GM19239 (cell line): ENCODE data around the gene FAM184B.
"Not testable (repeated sequence)": the region's sequence is repeated elsewhere in the genome, so short reads cannot be mapped to it uniquely, and the experiment has no call there.

Experiments used
- DNase-seq: peaks from one replicate; pipeline ENCODE4 v3.0.0; 2011; ENCODE audit warnings: low spot score; ENCODE audit not compliant: insufficient read length
- FAIRE-seq: peaks from 2 replicates; lab custom pipeline; 2011; peaks lifted over from hg19 to GRCh38; lab: Jason Lieb, UNC

Gene FAM184B

DNA sequence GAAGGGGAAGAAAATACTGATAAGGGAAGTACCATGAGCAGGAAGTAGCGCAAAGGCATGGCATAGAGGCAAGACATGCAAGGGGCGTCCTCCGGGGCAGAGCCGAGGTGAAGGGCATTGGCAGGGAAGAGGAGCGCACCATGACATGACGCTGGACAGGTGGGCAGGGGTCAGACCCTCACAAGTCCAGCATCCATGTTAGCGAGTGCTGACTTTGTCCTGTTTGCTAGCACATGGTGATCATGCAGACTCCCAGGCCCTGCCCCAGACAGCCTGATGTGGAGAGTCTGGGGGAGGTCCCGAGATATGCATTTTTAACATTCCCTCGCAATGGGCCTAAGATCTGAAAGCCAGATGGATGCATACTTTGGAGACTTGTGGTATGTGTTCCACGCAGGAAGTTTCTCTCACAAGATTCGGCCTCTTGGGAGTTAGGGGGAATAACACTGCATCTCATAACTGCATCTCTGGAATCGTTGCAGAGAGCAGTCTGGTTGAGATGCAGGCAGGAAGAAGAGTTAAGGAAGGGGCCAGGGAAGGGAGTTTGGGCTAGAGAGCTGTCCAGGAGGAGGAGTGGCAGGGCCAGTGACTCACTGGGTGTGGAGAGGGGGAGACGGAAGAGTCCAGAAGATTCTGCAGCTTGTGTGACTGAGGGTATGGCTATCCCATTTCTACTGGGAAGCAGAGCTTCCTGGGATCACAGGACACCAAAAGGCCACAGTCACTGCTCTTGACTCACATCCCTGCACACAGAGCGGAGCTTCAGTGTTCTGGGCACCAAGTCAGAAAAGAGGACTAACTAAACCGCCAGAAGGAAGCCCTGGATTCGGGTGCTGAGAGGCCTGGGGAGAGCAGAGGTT lies 59.7 kb downstream of the FAM184B start:
- DNase-seq (no peak), FAIRE-seq (no peak)

DNA sequence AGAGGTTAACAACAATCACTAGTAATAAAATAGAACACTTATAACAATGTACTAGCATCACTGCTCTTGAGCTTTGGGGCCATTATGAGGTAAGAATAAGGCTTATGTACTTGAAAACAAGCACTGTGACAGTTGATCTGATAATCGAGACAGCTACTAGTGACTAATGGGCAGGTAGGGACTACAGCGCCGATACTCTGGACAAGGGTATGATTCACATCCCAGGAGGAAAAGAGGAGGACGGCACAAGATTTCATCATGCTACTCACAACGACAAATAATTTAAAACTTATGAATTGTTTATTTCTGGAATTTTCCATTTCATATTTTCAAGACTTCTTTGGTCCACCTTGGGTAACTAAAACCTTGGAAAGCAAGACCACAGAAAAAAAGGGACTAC lies 62.3 kb downstream of the FAM184B start:
- FAIRE-seq (no peak), DNase-seq (no peak)

DNA sequence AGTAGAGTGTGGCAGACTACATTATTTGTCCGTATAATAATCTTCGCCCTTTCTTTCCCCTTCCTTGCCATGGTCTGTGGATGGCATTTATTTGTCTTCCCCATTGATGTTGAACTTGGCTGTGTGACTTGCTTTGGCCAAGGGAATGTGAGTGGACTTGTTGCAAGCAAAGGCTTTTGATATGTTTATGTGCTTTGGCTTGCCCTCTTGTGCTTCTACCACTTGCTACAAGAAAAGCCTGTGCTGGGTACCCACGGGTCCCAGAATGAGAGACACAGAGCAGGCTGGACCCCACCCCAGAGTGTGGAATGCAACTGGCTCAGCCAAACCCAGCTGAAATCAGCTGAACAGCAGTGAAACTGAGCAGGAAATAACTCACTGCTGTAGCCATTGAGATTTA lies 63.0 kb downstream of the FAM184B start:
- DNase-seq (no peak), FAIRE-seq (no peak)

DNA sequence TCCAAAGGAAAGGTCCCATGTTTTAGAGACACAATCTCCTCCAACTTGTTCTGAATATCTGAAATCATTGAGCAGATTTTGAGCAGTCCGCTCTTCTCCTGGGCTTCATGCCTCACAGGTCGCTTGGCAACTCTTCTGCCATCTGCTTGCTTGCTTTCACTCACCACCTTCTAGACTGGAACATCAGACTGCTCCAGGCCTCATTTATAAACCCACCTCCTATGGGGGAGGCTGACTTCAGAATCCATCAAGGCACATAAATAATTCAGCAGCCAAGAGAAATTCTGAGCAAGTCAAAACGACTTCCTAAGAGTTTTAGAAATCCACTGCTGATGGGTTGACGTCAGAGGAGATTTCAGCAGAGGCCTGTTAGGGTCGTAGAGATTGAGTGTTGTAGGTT lies 64.1 kb downstream of the FAM184B start:
- no peak for FAIRE-seq
- DNase-seq: no peak

DNA sequence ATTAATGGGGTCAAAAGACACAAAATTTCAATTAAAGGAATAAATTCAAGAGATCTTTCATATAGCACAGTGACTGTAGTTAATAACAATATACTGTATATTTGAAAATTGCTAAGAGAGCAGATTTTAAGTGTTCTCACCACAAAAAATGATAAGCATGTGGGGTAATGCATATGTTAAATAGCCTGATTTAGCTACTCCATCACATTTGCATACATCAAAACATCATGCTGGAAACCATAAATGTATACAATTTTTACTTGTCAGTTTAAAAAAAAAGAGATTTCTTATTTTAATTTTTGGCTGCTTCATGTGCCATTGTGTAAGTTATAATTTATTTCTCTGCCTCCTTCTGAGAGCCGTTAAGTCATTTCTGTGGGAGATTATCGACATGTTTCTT lies 65.9 kb downstream of the FAM184B start:
- FAIRE-seq: no peak

DNA sequence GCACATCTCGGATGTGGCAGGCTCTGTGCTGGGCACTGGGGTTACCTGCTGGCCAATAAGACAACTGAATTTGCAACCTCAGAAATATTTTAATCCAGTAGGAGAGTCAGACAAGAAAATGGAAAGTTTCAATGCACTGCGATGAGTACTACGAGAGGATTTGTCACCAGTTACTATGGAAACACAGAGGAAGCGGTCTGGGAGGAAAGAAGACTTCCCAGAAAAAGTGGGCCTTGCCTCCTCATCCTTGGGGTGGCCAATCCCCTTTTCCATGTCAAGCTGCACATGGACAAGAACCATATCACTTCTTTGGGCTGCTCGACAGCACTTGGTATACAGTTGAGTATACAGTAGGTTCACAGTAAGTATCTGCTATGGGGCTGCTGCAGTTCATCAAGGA lies 67.6 kb downstream of the FAM184B start:
- FAIRE-seq: no peak

More for the DNA sequence above, 65.9 kb downstream of the FAM184B start:
- no peak for DNase-seq

DNA sequence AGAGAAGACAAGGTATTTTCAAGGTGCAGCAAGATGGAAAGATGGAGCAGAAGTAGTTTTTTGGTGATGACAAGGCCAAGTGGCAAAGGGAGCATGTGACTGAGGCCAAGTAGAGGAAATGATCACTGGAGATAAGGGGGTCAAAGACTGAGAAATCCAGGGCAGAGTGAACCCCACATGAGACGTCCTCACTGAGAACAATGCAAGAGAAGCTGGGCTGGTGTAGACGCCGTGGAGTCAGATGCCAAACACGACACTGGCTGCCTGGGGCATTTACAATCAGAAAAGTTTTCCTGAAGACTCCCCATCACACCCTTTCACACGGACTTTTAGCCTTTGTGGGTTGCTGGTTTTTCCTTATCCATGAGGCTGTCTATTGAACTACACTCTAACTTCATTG lies 69.3 kb downstream of the FAM184B start:
- DNase-seq (no peak), FAIRE-seq (no peak)

More for the DNA sequence above, 67.6 kb downstream of the FAM184B start:
- DNase-seq: no peak

DNA sequence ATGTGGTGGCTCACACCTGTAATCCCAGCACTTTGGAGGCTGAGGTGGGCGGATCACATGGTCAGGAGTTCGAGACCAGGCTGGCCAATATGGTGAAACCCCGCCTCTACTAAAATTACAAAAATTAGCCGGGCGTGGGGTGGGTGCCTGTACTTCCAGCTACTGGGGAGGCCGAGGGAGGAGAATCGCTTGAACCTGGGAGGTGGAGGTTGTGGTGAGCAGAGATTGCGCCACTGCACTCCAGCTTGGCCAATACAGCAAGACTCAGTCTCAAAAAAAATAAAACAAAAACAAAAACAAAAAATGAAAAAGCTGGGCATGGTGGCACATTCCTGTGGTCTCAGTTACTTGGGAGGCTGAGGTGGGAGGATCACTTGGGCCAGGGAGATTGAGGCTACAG lies 70.2 kb downstream of the FAM184B start:
- FAIRE-seq: not testable (repeated sequence)

DNA sequence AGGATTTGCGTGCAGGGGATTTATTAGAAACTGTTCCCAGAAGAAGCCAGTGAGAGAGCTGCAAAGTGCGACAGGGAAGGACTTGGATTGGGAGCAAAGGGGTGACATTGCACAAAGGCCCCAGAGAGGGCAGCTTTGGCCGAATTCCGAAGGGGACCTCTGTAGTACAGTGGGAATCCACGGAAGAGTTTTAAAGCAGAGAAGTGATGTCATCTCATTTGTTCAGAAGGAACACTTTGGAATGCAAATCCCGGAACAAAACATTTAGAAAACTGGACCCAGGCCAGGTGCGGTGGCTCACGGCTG lies 71.7 kb downstream of the FAM184B start:
- FAIRE-seq (no peak), DNase-seq (no peak)

More for the DNA sequence above, 70.2 kb downstream of the FAM184B start:
- not testable (repeated sequence) for DNase-seq

DNA sequence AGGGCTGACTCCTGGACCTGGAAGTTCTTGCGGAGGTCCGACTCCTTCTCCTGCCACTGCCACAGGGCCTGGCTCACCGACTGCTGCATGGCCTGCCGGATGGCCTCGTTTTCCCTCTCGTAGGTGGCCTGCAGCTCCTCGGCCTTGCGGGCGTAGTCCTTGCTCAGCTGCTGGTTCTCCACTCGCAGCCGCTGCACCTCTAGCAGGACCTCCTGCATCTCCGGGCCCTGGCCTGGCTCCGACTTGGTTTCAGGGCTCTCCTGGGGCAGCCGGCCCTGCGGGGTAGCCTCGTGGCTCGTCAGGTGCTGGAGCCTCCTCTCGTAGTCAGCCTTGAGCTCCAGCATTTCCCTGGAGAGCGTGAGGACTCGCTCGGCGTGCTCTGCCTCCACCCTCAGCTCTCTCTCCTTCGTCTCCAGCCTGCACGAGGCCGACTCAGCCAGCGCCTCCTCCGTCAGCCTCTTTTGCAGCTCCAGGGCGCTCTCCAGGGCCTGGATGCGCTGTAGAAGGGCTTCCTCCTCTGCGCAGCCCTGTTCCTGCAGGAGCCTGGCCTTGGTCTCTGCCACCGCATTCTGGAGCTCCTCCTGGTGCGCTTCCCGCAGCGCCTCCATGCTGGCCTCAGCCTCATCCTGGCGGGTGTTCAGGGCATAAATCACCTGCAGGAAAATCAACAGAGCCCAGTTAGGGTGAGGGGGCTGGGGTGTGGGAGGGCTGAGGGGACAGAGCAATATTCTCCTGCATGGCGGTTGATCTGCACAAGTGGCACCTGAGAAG lies 72.2 kb downstream of the FAM184B start:
- DNase-seq: no peak
- FAIRE-seq: no peak

DNA sequence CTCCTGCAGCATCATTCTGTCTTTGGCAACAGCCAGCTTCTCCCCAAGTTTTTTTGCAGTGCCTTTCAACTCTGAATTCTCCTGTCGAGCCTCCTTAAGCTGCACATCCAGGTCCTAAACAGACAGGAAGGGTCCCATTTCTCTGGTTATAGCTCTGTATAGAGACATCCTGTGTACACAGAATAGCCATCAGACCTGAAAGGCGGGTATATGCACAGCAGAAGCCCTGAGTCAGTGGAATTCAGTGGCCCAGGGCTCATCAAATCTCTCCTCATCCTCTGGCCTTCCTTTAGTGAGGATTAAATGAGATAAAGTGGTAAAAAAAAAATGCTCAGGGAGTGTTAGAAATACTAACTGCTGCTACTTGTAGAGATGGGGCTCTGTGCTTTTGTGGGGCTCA lies 73.8 kb downstream of the FAM184B start:
- FAIRE-seq (no peak), DNase-seq (no peak)

DNA sequence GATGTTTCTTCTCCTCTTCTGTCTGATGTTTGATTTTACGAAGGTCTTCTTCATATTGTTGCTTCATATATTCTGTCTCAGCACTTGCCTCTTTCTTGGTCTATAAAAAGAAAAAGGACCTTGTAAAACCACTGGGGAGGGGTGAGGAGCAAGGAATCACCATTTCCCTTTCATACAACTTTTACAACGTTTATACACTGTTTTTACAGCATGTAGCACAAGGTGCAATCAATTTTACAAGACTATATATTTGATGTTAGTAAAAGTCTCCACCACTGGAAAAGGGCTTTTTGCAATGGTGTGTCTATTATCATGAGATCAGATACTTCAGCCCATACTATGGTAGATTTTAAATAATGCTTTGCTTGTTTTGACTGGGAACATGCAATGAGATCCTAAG lies 76.3 kb downstream of the FAM184B start:
- no peak for DNase-seq
- no peak for FAIRE-seq

DNA sequence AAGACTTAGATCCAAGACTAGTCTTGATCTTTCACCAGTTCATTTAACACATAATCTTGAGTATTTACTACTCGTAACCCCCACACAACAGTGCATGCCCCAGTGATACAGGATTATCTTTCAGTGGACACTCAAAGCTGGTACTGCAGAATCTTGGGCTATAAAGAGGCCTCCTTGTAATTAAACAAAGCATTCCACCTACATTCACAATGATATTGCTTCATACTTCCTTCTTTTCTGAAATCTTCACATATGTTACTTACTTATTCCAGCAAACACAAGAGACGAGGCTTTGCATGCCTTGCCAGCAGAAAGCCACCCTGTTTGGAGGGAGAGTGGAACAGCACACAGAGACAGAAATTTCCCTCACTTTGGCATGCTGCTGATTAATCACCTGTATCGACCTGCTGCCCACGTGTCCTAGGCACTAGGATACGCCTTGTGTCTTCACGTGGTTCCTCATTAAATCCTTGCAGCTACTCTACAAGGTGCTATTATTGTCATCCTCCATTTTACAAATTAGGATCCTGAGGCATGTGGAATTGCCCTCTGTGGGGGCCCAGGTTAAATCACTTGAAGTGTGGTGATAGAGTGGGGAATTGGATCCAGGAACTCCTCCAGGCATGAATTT lies 77.3 kb downstream of the FAM184B start:
- DNase-seq: no peak
- no peak for FAIRE-seq

DNA sequence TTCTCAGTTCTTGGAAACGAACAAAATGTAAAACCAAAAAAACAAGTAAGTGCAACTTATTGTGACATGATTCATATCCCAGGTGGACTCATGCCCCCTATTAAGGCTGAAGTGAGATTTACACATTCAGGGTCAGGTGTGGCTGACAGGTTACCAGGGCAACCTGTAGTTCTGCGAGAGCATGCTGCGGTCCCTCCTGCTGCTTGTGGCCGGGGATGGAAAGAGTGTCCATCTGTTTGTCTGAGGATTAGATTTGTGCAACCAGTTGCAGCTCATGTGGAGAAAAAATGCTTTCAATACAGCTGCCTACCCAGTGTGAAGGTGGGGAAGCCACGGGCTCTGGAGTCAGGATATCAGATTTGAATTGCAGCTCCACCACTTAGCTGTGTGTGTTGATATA lies 78.8 kb downstream of the FAM184B start:
- FAIRE-seq (no peak), DNase-seq (no peak)

DNA sequence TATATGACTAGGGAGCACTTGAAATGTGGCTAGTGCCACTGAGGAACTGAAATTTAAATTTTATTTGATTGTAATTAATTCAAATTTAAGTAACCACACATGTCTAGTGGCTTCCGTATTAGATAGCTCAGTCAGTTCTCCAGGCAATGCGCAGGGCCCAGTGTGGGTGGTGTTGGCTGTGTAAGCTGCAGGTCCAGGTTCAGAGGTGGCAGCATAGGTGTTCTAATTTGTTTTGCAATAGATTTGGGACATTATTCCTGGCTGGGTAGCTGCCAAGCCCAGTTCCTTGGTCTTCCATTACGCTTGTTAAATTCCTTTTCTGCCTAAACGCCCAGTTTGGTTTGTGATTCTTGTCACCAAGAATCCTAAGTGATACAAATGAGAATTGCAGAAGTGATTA lies 79.5 kb downstream of the FAM184B start:
- DNase-seq (no peak), FAIRE-seq (no peak)

DNA sequence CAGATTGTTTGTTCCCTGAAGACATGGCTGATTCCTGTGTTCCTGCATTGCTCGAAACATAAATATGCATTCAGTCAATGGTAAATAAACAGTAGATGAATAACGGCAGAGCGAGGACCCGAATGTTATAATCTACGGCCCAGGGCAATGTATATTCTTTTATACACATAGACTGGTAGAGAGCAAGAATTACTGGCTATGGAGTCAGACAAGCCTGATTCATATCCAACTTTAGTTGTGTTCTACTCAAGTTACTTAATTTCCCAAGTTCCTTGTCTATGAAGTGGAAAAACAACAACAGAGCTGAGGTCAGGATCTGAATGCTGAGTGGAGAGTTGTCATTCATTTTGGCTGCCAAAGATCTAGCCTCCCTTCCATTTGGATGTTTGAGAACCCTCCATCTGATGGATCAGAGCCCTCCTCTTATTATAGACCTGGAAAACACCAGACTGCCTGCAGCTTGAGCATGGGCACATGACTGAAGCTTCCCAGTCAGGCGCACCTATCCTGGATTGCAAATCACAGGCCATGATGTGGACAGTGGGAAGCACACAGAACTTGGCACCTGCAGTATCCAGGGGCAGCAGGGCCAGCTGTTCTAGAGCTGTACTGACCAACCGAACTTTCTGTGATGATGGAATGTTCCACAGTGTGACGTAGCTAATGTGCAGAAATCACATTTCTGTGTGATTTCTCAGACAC lies 80.1 kb downstream of the FAM184B start:
- DNase-seq: no peak
- no peak for FAIRE-seq

DNA sequence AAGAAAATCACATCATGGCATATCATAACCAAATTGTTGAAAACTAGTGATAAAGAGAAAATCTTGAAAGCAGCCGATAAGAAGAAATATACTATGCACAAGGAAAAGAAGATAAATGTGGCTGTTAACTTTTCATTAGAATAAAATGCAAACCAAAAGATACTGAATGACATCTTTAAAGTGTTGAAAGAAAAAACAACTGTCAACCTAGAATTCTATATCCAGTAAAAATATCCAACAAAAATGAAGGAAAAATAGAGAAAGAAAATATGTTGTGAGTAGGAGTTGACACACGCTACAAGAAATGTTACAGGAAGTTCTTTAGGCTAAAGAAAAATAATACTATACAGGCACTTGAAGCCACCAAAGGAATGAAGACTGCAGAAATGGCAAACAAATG lies 82.0 kb downstream of the FAM184B start:
- FAIRE-seq: no peak
- DNase-seq: no peak

DNA sequence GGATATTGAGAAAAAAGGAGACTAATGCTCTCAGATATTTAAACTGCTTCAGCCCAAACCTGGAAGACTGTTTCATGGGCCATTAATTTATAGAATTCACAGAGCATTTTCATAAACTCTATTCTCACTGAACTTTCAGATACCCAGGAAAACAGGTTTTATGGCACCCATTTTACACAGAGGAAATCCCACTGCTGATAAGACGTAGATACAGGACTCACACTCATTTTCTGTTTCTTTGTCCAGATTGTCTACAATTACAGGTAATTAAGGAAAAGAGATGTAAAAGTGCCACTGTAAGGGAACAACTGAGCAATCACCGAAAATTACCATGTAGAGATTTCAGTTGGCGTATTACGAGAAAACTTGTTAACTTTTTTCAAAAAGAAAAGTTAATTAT lies 83.3 kb downstream of the FAM184B start:
- DNase-seq: no peak
- FAIRE-seq: no peak

DNA sequence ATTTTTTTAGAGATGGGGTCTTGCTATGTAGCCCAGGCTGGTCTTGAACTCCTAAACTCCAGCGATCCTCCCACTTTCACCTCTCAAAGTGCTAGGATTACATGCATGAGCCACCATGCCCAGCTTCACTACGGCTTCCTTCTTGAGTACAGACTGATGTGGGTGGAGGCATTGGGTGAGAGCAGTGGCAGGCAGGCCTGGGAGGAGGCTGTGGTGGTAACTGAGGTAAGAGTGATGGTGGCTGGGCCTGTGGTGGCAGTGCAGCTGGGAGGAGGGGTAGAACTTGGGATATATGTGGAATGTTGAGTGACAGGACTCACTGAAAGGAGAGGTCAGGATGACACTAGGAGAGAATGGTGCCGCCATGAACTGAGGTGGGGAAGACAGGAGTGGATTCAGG lies 86.1 kb downstream of the FAM184B start:
- DNase-seq (no peak), FAIRE-seq (no peak)

DNA sequence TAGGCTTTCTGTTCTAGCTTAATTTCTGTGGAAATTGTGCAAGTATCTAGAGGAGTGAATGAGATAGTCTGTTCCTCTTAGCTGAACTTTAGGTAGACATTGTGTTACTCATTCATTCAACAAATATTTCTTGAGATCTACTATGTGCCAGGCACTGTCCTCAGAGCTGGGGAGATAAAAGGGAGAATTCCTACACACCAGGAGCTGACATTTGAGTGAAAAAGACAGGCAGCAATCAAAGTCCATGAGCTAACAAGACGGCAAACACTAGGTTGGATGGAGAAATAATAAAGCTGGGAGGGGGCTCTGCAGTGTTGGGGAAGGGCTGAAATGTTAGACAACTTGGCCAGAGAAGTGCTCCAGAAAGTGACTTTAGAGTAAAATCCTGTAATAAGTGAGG lies 86.9 kb downstream of the FAM184B start:
- FAIRE-seq (no peak), DNase-seq (no peak)

DNA sequence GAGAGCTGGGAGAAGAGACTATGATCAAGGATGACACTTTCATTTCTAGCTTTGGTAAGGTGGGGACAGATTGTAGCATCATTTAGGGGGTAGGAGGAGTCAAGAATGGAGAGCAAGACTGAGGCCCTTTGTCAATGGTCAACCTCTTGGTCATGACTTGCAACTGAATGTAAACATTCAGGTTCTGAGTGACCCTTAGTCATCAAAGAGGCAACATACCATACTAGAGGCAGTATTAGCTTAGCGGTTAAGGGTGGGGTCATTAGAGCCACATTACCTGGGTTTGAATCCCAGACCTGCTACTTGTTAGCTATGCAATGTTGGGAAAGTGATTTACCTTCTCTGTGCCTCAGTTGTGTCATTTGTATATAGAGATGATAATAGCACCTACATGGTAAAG lies 90.5 kb downstream of the FAM184B start:
- no peak for DNase-seq
- FAIRE-seq: no peak
